Measurements from ENCODE around the gene REXO5.

DNA sequence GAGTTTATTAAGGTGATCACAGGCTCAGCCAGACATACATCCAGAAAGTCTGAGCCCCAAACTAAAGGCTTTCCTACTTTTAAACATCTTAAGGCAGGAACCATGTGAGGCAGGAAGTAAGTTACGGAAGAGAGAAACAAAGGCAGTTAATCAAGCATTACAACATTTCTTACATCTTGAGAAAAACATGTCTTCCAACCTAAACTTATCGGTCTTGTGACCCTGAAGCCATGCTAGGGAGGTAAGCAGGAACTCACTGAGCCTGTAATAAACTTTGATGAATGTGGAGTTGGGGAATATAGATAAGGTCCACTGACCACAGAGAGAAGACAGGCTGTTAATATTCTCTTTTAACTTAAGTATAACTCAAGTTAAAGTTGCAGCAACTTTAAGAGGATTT lies 46.0 kb upstream of the REXO5 start:
- TF ChIP-seq ZNF274 (IDR thresholded peaks at IDR 0.05; ENCODE audit: low read depth, low read length) (no peak), SUZ12 (IDR thresholded peaks at IDR 0.05; ENCODE audit: extremely low read depth, insufficient read depth, insufficient read length) (no peak), YY1 (IDR thresholded peaks at IDR 0.05; ENCODE audit: insufficient read depth, insufficient read length) (no peak)

All from NT2/D1 (cell line).